K562 (cell line): Measurements from ENCODE around the gene SIRPB1. TPM values are rescaled to one million over a fixed set of nuclear protein-coding genes. Genes with fewer than 3 reads are reported as not detected.

ENCODE experiments used
- ATAC-seq: fragments of 200-7000 bp; cut with Tn5 transposase; 3 replicates; pipeline ENCODE4 v1.9.1; 2020; ENCODE audit warnings: moderate library complexity
- BruUV-seq: library from RNA; stranded (reverse); fragments of 400-500 nt; replicated peaks from 2 replicates; lab custom pipeline; 2021; lab: Mats Ljungman, UMichigan
- CTCF ChIA-PET: fragments of 300-600 bp; formaldehyde crosslinking; extraction: SDS; loops from one replicate; lab custom pipeline; 2021; ENCODE audit warnings: low intra/inter-chr PET ratio; lab: Yijun Ruan, JAX
- POLR2A ChIA-PET: fragments of 300-600, 350-650 bp; sonication (Branson Sonifier 250); formaldehyde crosslinking; extraction: SDS; loops from one replicate; lab custom pipeline; 2021; ENCODE audit warnings: antibody characterized with exemption, inconsistent platforms; lab: Yijun Ruan, JAX
- DNase-seq, 4 experiments: peaks; one replicate each; pipeline versions ENCODE4 v3.0.0 to v3.0.0-alpha.2; 2011 to 2018; ENCODE audit warnings: low spot score in 3 of 4, mixed read lengths in 3 of 4; ENCODE audit errors: extremely low read depth in 1 of 4
- FAIRE-seq: peaks from 2 replicates; lab custom pipeline; 2011; peaks lifted over from hg19 to GRCh38; lab: Jason Lieb, UNC
- H2AFZ ChIP-seq: 2 replicates; pipeline ENCODE4 v1.6.0; 2011; ENCODE audit warnings: low read depth, low read length, control low read depth, inconsistent platforms
- H3K27ac ChIP-seq: fragments of 200-600 bp; 3 replicates; pipeline ENCODE4 v1.8.0; 2011; ENCODE audit warnings: low read depth, mild to moderate bottlenecking, control low read depth, inconsistent platforms, low read length, moderate library complexity, mixed read lengths; ENCODE audit errors: extremely low read depth
- H3K27me3 ChIP-seq, 2 experiments: fragments of 300-600 bp in 1 of 2; 2 replicates in 1 of 2; 3 replicates in 1 of 2; pipeline versions ENCODE4 v1.6.0 to v1.8.0; 2011; ENCODE audit warnings: inconsistent platforms in 2 of 2, low read length in 2 of 2, mild to moderate bottlenecking in 1 of 2, mixed read lengths in 1 of 2, moderate library complexity in 1 of 2; ENCODE audit not compliant: control insufficient read depth in 2 of 2, insufficient read depth in 2 of 2
- H3K36me3 ChIP-seq: fragments of 300-600 bp; 3 replicates; pipeline ENCODE4 v1.8.0; 2011; ENCODE audit warnings: mild to moderate bottlenecking, low read length, inconsistent platforms; ENCODE audit not compliant: control insufficient read depth, insufficient read depth
- H3K4me1 ChIP-seq, 2 experiments: fragments of 200-600 bp in 1 of 2; replicated peaks in 1 of 2; 2 replicates in 1 of 2; 3 replicates in 1 of 2; pipeline versions ENCODE4 v1.5.1 to v1.8.0; 2011; ENCODE audit warnings: inconsistent platforms in 2 of 2, low read length in 2 of 2, mild to moderate bottlenecking in 1 of 2, mixed read lengths in 1 of 2, moderate library complexity in 1 of 2; ENCODE audit not compliant: control insufficient read depth in 2 of 2, insufficient read depth in 2 of 2
- H3K4me2 ChIP-seq: 2 replicates; pipeline ENCODE4 v1.6.1; 2011; ENCODE audit warnings: low read length, control low read depth, inconsistent platforms, mixed read lengths; ENCODE audit not compliant: insufficient read depth
- H3K4me3 ChIP-seq: fragments of 200-600 bp; sonication (generic), shearing (Covaris generic); 2 replicates; pipeline ENCODE4 v1.5.1; 2016; ENCODE audit warnings: control low read depth, inconsistent platforms
- H3K79me2 ChIP-seq: fragments of 200-600 bp; 3 replicates; pipeline ENCODE4 v1.8.0; 2011; ENCODE audit warnings: low read length, inconsistent platforms; ENCODE audit not compliant: control insufficient read depth, insufficient read depth
- H3K9ac ChIP-seq, 2 experiments: 2 replicates each; pipeline versions ENCODE4 v1.6.0 to v1.6.1; 2011; ENCODE audit warnings: low read depth in 2 of 2, low read length in 2 of 2, control low read depth in 1 of 2, inconsistent platforms in 1 of 2, mild to moderate bottlenecking in 1 of 2, mixed read lengths in 1 of 2; ENCODE audit not compliant: insufficient read depth in 1 of 2
- H3K9me1 ChIP-seq: one replicate; pipeline ENCODE4 v1.6.0; 2011; ENCODE audit warnings: inconsistent platforms, mild to moderate bottlenecking, low read length, moderate library complexity; ENCODE audit not compliant: control insufficient read depth, insufficient read depth
- H3K9me3 ChIP-seq: replicated peaks from 2 replicates; pipeline ENCODE4 v1.5.1; 2011; ENCODE audit warnings: low read depth, low read length, inconsistent platforms; ENCODE audit not compliant: control insufficient read depth, insufficient read depth
- H4K20me1 ChIP-seq: replicated peaks from 2 replicates; pipeline ENCODE4 v1.6.1; 2011; ENCODE audit warnings: low read length, inconsistent platforms, mixed read lengths; ENCODE audit not compliant: control insufficient read depth, insufficient read depth
- TAF7 ChIP-seq: fragments of 450-650 bp; IDR thresholded peaks from 2 replicates; pipeline ENCODE4 v1.6.1; 2016; ENCODE audit warnings: missing genetic modification characterization, missing compliant biosample characterization
- ZC3H11A ChIP-seq: IDR thresholded peaks from 2 replicates; pipeline ENCODE4 v1.6.1; 2012; ENCODE audit warnings: low read depth, low read length, improper control_type of control experiment
- ZKSCAN1 ChIP-seq: fragments of 150-350 bp; IDR thresholded peaks from 2 replicates; pipeline ENCODE4 v1.6.1; 2016; ENCODE audit warnings: low read depth, low read length
- ZNF311 ChIP-seq: fragments of 250-450 bp; sonication (Bioruptor Pico); IDR thresholded peaks from 2 replicates; pipeline ENCODE4 v1.4.0; 2020; ENCODE audit warnings: mild to moderate bottlenecking, moderate library complexity
- WGBS: fragments of 100-300 bp; shearing (Covaris generic); methylation state at CpG from one replicate; pipeline ENCODE4 v1.1.6; 2016; ENCODE audit warnings: low coverage, mixed read lengths; ENCODE audit not compliant: insufficient coverage; ENCODE audit errors: missing lambda C conversion rate; 5-methylcytosine and 5-hydroxymethylcytosine counted together
- in situ Hi-C: fragments of 300-500 bp; cut with MboI; formaldehyde crosslinking; loops from 4 replicates; pipeline ENCODE4 v1.15.0; 2018; ENCODE audit warnings: inconsistent platforms, mixed read lengths
- intact Hi-C: fragments of 100-400 bp; cut with micrococcal nuclease; formaldehyde crosslinking; loops from 2 replicates; pipeline ENCODE4 v1.14.2; 2022
- polyA plus RNA-seq, 8 experiments: library from polyadenylated mRNA; depleted of rRNA in 4 of 8; stranded (reverse) in 5 of 8; unstranded in 3 of 8; fragments of >200 nt; fragmentation: Nextera tagmentation in 2 of 8; fragmentation: Illumina TruSeq in 1 of 8; extraction: Ambion mirVana in 2 of 8; extraction: Trizol in 1 of 8; gene quantifications; 2 replicates each; pipeline versions ENCODE4 v1.2.1 to v1.2.3, GENCODE V29; 2011 to 2014; ENCODE audit warnings: inconsistent platforms in 1 of 8, missing spikeins in 1 of 8
- total RNA-seq, 7 experiments: library from RNA; depleted of rRNA in 6 of 7; stranded (reverse); fragments of >200 nt in 6 of 7; fragmentation: Illumina TruSeq in 2 of 7; extraction: Trizol in 2 of 7; gene quantifications; 2 replicates each; pipeline versions ENCODE4 v1.2.1 to v1.2.3, GENCODE V29; 2011 to 2021; ENCODE audit warnings: low replicate concordance in 1 of 7
- TF ChIP-seq, protein P1 (sequence below), 3 experiments: fragments of 200-800 bp in 1 of 3; fragments of 250-450 bp in 1 of 3; fragments of 450-650 bp in 1 of 3; sonication (Bioruptor Pico) in 1 of 3; sonication (Bioruptor generic) in 1 of 3; formaldehyde crosslinking in 1 of 3; IDR thresholded peaks; 2 replicates each; pipeline versions ENCODE4 v1.6.1 to v1.8.0; 2016 to 2022; ENCODE audit warnings: mild to moderate bottlenecking in 2 of 3, missing genetic modification characterization in 2 of 3, missing compliant biosample characterization in 1 of 3, moderate library complexity in 1 of 3

SIRPB1 gene
- total and polyA plus RNA-seq, 9 of the 15 experiments (the other 6 are each of a cell fraction or from before 2014, with no cell fraction given) = not detected

DNA sequence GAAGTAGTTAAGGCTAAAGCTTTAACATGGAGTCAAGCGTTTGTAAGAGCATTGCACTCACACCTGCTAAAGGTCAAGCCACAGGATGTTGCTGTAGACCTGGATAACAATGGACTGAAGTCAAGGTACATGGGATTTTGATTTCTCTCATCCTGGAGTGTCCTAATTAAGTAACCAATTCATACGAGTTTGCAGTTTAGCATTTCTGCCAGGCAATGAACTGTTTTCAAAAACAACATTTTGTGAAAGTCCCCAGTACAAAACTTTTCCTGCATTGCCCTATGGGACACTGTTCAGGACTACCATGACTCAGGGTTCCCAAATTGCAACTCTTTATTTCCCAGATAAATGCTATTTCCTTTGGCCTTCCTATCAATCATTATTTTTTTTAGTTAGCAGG is 17.4 kb upstream of the SIRPB1 start:
- Histone ChIP-seq H3K4me3 (no peak overlapping the region), H3K9ac (no peak overlapping the region), H2AFZ (no peak overlapping the region), H3K4me1 (no peaks in the 10 kb centered on the region), H4K20me1 (no peaks in the 10 kb centered on the region), H3K27me3 (no peaks in the 10 kb centered on the region), H3K4me2 (no peak overlapping the region), H3K36me3 (no peaks in the 10 kb centered on the region)
- intact Hi-C loops = no loop called here
- WGBS = 0% methylated on average over 2 of the region's 2 CpGs
- no peak for ATAC-seq
- no peak for DNase-seq
- POLR2A ChIA-PET = no interaction called here
- TF ChIP-seq ZC3H11A = no peak
- TF ChIP-seq, protein P1, sequence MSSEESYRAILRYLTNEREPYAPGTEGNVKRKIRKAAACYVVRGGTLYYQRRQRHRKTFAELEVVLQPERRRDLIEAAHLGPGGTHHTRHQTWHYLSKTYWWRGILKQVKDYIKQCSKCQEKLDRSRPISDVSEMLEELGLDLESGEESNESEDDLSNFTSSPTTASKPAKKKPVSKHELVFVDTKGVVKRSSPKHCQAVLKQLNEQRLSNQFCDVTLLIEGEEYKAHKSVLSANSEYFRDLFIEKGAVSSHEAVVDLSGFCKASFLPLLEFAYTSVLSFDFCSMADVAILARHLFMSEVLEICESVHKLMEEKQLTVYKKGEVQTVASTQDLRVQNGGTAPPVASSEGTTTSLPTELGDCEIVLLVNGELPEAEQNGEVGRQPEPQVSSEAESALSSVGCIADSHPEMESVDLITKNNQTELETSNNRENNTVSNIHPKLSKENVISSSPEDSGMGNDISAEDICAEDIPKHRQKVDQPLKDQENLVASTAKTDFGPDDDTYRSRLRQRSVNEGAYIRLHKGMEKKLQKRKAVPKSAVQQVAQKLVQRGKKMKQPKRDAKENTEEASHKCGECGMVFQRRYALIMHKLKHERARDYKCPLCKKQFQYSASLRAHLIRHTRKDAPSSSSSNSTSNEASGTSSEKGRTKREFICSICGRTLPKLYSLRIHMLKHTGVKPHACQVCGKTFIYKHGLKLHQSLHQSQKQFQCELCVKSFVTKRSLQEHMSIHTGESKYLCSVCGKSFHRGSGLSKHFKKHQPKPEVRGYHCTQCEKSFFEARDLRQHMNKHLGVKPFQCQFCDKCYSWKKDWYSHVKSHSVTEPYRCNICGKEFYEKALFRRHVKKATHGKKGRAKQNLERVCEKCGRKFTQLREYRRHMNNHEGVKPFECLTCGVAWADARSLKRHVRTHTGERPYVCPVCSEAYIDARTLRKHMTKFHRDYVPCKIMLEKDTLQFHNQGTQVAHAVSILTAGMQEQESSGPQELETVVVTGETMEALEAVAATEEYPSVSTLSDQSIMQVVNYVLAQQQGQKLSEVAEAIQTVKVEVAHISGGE (CRISPR knock-in tag; IDR thresholded peaks at IDR 0.05) = no peak
- no peak for TF ChIP-seq ZNF311 (CRISPR knock-in tag)
- no peak for TF ChIP-seq ZKSCAN1
- no peak for TF ChIP-seq TAF7 (tag)
- TF ChIP-seq, all 486 proteins: peak for 0
- no peak overlapping the region for H3K27ac ChIP-seq
- in situ Hi-C loops = no loop called here
- CTCF ChIA-PET = no interaction called here
- H3K79me2 ChIP-seq = no peaks in the 10 kb centered on the region
- no TSS peak for BruUV-seq
- H3K9me1 ChIP-seq = no peaks in the 10 kb centered on the region
- H3K9me3 ChIP-seq = no peaks in the 10 kb centered on the region
- FAIRE-seq = no peak
